ENCODE measurements around the gene ATP8A1. TPM values are rescaled to one million over a fixed set of nuclear protein-coding genes. Genes with fewer than 3 reads are reported as not detected.

ATP8A1 gene
- total and polyA plus RNA-seq, 2 of the 8 experiments (the other 6 are each of a cell fraction or from before 2014, with no cell fraction given) = 3.7 to 14.9 TPM

GRCh38 chr4:42683393-42683792, 26.5 kb upstream of the ATP8A1 start (continued):
- TF ChIP-seq CBX8 (IDR thresholded peaks at IDR 0.05; ENCODE audit: borderline replicate concordance, low read depth, low read length) = no peak
- no peak for TF ChIP-seq SRF (IDR thresholded peaks at IDR 0.05; ENCODE audit: low read depth, low read length)
- no peak for TF ChIP-seq CHD7 (IDR thresholded peaks at IDR 0.05; ENCODE audit: insufficient replicate concordance, low read length)
- no peak for TF ChIP-seq E2F6 (IDR thresholded peaks at IDR 0.05)
